Measurements from ENCODE around the gene PLEK2. TPM values are rescaled to one million over a fixed set of nuclear protein-coding genes. Genes with fewer than 3 reads are reported as not detected.

The PLEK2 gene
- total RNA-seq, 1 donor from 2014 or later = 100 TPM

- Histone ChIP-seq H3K27me3 (ENCODE audit: control insufficient read depth, insufficient read depth, low read length) (no peaks in the 10 kb centered on the region), H3K4me3 (ENCODE audit: low read depth, low read length) (no peak overlapping the region), H3K36me3 (ENCODE audit: control insufficient read depth, insufficient read depth, low read length) (no peaks in the 10 kb centered on the region)
- TF ChIP-seq, protein P1, sequence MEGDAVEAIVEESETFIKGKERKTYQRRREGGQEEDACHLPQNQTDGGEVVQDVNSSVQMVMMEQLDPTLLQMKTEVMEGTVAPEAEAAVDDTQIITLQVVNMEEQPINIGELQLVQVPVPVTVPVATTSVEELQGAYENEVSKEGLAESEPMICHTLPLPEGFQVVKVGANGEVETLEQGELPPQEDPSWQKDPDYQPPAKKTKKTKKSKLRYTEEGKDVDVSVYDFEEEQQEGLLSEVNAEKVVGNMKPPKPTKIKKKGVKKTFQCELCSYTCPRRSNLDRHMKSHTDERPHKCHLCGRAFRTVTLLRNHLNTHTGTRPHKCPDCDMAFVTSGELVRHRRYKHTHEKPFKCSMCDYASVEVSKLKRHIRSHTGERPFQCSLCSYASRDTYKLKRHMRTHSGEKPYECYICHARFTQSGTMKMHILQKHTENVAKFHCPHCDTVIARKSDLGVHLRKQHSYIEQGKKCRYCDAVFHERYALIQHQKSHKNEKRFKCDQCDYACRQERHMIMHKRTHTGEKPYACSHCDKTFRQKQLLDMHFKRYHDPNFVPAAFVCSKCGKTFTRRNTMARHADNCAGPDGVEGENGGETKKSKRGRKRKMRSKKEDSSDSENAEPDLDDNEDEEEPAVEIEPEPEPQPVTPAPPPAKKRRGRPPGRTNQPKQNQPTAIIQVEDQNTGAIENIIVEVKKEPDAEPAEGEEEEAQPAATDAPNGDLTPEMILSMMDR (IDR thresholded peaks at IDR 0.05; ENCODE audit: insufficient read depth, low read length, poor library complexity, severe bottlenecking) = no peak
- no peak for DNase-seq (ENCODE audit: low read depth)
These were observed 22.0 kb downstream of the PLEK2 start for GRCh38 chr14:67389811-67390534.

DNA sequence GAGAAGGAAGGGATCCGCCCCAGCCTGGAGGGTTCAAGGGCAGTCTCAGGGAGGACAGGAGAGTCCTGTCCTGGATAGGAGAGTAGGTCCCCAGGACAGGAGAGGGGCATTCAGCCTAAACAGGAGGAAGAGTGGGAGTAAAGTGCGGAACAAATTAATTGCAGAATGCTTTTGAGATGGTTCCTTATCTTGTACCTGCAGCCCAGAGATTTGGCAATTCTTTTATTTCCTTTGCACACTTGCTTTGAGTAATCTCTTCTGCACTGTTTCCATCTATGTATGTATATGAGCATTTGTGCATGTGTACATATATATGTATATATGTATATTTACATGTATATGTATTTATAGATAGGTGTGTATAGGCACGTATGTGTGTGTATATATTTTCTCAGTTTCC, 22.7 kb downstream of the PLEK2 start:
- TF ChIP-seq, protein P1 (IDR thresholded peaks at IDR 0.05; ENCODE audit: insufficient read depth, low read length, poor library complexity, severe bottlenecking) = no peak
- no peaks in the 10 kb centered on the region for H3K36me3 ChIP-seq (ENCODE audit: control insufficient read depth, insufficient read depth, low read length)
- no peak for DNase-seq (ENCODE audit: low read depth)
- no peaks in the 10 kb centered on the region for H3K27me3 ChIP-seq (ENCODE audit: control insufficient read depth, insufficient read depth, low read length)
- H3K4me3 ChIP-seq (ENCODE audit: low read depth, low read length) = no peak overlapping the region

DNA sequence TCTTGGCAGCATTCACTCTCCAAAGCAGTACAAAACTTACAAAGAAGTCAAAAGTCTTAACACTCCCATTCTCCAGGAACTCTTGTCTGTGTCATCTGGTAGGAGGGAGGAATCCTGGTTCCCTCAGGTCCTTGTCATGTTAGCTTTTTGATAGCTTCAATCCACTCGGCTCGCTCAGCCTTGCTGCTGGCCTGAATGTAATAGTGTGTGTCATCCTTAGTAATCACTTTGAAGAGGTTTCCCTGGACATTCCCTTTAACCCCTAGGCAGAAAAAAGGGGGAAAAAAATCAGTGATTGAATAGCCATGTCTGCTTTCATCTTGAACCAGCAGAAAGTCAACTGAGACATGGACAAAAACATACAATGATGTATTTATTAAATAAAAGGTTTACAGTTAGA, 24.8 kb downstream of the PLEK2 start:
- no peaks in the 10 kb centered on the region for H3K27me3 ChIP-seq (ENCODE audit: control insufficient read depth, insufficient read depth, low read length)
- no peak for DNase-seq (ENCODE audit: low read depth)
- no peak overlapping the region for H3K4me3 ChIP-seq (ENCODE audit: low read depth, low read length)
- TF ChIP-seq, protein P1 (IDR thresholded peaks at IDR 0.05; ENCODE audit: insufficient read depth, low read length, poor library complexity, severe bottlenecking) = no peak
- H3K36me3 ChIP-seq (ENCODE audit: control insufficient read depth, insufficient read depth, low read length) = no peaks in the 10 kb centered on the region

- Histone ChIP-seq H3K36me3 (ENCODE audit: control insufficient read depth, insufficient read depth, low read length) (no peaks in the 10 kb centered on the region), H3K4me3 (ENCODE audit: low read depth, low read length) (no peak overlapping the region), H3K27me3 (ENCODE audit: control insufficient read depth, insufficient read depth, low read length) (no peaks in the 10 kb centered on the region)
- DNase-seq (ENCODE audit: low read depth) = no peak
- TF ChIP-seq, protein P1 (IDR thresholded peaks at IDR 0.05; ENCODE audit: insufficient read depth, low read length, poor library complexity, severe bottlenecking) = no peak
These were observed 26.3 kb downstream of the PLEK2 start for GRCh38 chr14:67385618-67386017.

GRCh38 chr14:67385120-67385519, 26.8 kb downstream of the PLEK2 start:
- TF ChIP-seq, protein P1 (IDR thresholded peaks at IDR 0.05; ENCODE audit: insufficient read depth, low read length, poor library complexity, severe bottlenecking) = no peak
- Histone ChIP-seq H3K36me3 (ENCODE audit: control insufficient read depth, insufficient read depth, low read length) (no peaks in the 10 kb centered on the region), H3K4me3 (ENCODE audit: low read depth, low read length) (no peak overlapping the region), H3K27me3 (ENCODE audit: control insufficient read depth, insufficient read depth, low read length) (no peaks in the 10 kb centered on the region)
- no peak for DNase-seq (ENCODE audit: low read depth)

GRCh38 chr14:67377916-67378315, 34.0 kb downstream of the PLEK2 start:
- Histone ChIP-seq H3K4me3 (ENCODE audit: low read depth, low read length) (no peak overlapping the region), H3K27me3 (ENCODE audit: control insufficient read depth, insufficient read depth, low read length) (no peaks in the 10 kb centered on the region), H3K36me3 (ENCODE audit: control insufficient read depth, insufficient read depth, low read length) (peaks cover 1% of the 10 kb centered on the region)
- TF ChIP-seq, protein P1 (IDR thresholded peaks at IDR 0.05; ENCODE audit: insufficient read depth, low read length, poor library complexity, severe bottlenecking) = no peak
- DNase-seq (ENCODE audit: low read depth) = no peak

Measured in kidney epithelial cell (primary cell).